ENCODE results near the gene SCG3. TPM values are rescaled to one million over a fixed set of nuclear protein-coding genes. Genes with fewer than 3 reads are reported as not detected.

The SCG3 gene
- total and polyA plus RNA-seq, 2 of the 4 experiments (the other 2 are of a cell fraction) = 0.02 TPM; not detected in 1

GRCh38 chr15:51754267-51754666 is 73.0 kb downstream of the SCG3 start:
- CTCF ChIA-PET = interaction anchor here (0.9 to 1.2 kb wide), 2 partner anchors 11 to 22 kb away, joined by 3 to 4 read pairs; no protein-coding TSS in a partner anchor

More at GRCh38 chr15:51754267-51754666, 73.0 kb downstream of the SCG3 start:
- H2AK9ac ChIP-seq (replicated peaks; ENCODE audit: low read depth, low read length, poor library complexity) = no peak overlapping the region
- intact Hi-C loops (cut with micrococcal nuclease) = no loop called here
- ATAC-seq (ENCODE audit: low read depth) = no peak
- H3K23ac ChIP-seq (ENCODE audit: low read depth, low read length) = no peak overlapping the region
- H3K36me3 ChIP-seq (ENCODE audit: control insufficient read depth, insufficient read depth, low read length) = no peaks in the 10 kb centered on the region
- peaks cover 10% of the 10 kb centered on the region for H3K4me1 ChIP-seq (ENCODE audit: control insufficient read depth, insufficient read depth, low read length)
- H3K27me3 ChIP-seq (ENCODE audit: control insufficient read depth, insufficient read depth, low read length) = peaks cover 19% of the 10 kb centered on the region
- in situ Hi-C loops (cut with MboI; ENCODE audit: low sequenced_read_pairs) = no loop called here
- no peak overlapping the region for H3K27ac ChIP-seq (ENCODE audit: insufficient read depth, low read length)
- H3K56ac ChIP-seq (ENCODE audit: extremely low read depth, insufficient read depth, low read length) = no peak overlapping the region
- no peak overlapping the region for H4K5ac ChIP-seq (ENCODE audit: low read depth, low read length)
- no peak overlapping the region for H4K91ac ChIP-seq (ENCODE audit: insufficient read depth, low read depth, low read length)
- H3K9ac ChIP-seq (ENCODE audit: low read depth, low read length) = no peak overlapping the region
- no peak for DNase-seq
- no peak overlapping the region for H3K4ac ChIP-seq (ENCODE audit: low read depth, low read length)
- H2BK5ac ChIP-seq (ENCODE audit: low read depth, low read length, poor library complexity, severe bottlenecking) = no peak overlapping the region
- WGBS, 2 experiments (ENCODE audit: extremely low coverage in 2 of 2, insufficient read length in 1 of 2) = no CpG with 5 or more reads among the region's 2 CpGs
- peaks cover 7% of the 10 kb centered on the region for H4K20me1 ChIP-seq (ENCODE audit: insufficient read depth, low read length)
- no peak overlapping the region for H2AFZ ChIP-seq (replicated peaks; ENCODE audit: low read length, poor library complexity)
- H2AK5ac ChIP-seq (ENCODE audit: low read depth, low read length) = no peak overlapping the region
- no peak for TF ChIP-seq POLR2A (IDR thresholded peaks at IDR 0.05; ENCODE audit: low read depth, low read length)
- no peak for TF ChIP-seq RAD21 (IDR thresholded peaks at IDR 0.05; ENCODE audit: low read length)
- TF ChIP-seq ELK1 (IDR thresholded peaks at IDR 0.05; ENCODE audit: borderline replicate concordance, low read depth, low read length) = no peak
- TF ChIP-seq CTCF (conservative IDR thresholded peaks at IDR 0.05; ENCODE audit: low read depth, low read length) = no peak
- no peak for TF ChIP-seq MXI1 (IDR thresholded peaks at IDR 0.05; ENCODE audit: borderline replicate concordance, low read depth, low read length)
- TF ChIP-seq MAFK (IDR thresholded peaks at IDR 0.05; ENCODE audit: low read depth, low read length) = no peak
- TF ChIP-seq SMC3 (IDR thresholded peaks at IDR 0.05; ENCODE audit: low read depth, low read length) = no peak
- no peak overlapping the region for H4K8ac ChIP-seq (ENCODE audit: low read depth in 2 of 2, low read length in 2 of 2)
- H2BK120ac ChIP-seq (ENCODE audit: low read depth, low read length) = no peak overlapping the region
- H2BK15ac ChIP-seq (ENCODE audit: low read depth, low read length) = no peak overlapping the region
- H3K79me1 ChIP-seq (ENCODE audit: low read depth in 1 of 2, low read length in 2 of 2) = peaks cover 3 to 16% of the 10 kb centered on the region in 2 experiments; a peak in 2 of 4 replicates
- H3K18ac ChIP-seq (ENCODE audit: low read depth, low read length) = no peak overlapping the region
- BruUV-seq (replicated peaks) = no TSS peak
- no peak overlapping the region for H3K14ac ChIP-seq (replicated peaks; ENCODE audit: low read depth, low read length)
- H2BK20ac ChIP-seq (ENCODE audit: low read depth, low read length) = no peak overlapping the region
- H3K9me3 ChIP-seq (ENCODE audit: control insufficient read depth, insufficient read depth, low read length) = no peaks in the 10 kb centered on the region
- dilution Hi-C loops (cut with HindIII; ENCODE audit: low sequenced_read_pairs, unreplicated experiment) = no loop called here
- POLR2A ChIA-PET (ENCODE audit: unreplicated experiment) = no interaction called here
- no peak overlapping the region for H3K4me3 ChIP-seq (ENCODE audit: insufficient read depth, low read depth, low read length)
- H3K9me1 ChIP-seq (ENCODE audit: insufficient read depth, low read length) = peaks cover 7% of the 10 kb centered on the region
- H3K4me2 ChIP-seq (ENCODE audit: low read depth, low read length) = no peak overlapping the region
